HT1080 (cell line): Measurements from ENCODE around the gene GNPTAB. TPM values are rescaled to one million over a fixed set of nuclear protein-coding genes. Genes with fewer than 3 reads are reported as not detected.
A peak's percentile ranks its signal among the peaks of the same experiment; 100 is the strongest.

Experiments
- DNase-seq: peaks from one replicate; pipeline ENCODE4 v3.0.0-alpha.2; 2015; ENCODE audit warnings: low read depth
- small RNA-seq: library from RNA; depleted of rRNA; stranded (forward); fragments of <200 nt; gene quantifications from one replicate; pipeline ENCODE3, GENCODE V24; 2014
- total RNA-seq: library from RNA; depleted of rRNA; stranded (reverse); fragments of >200 nt; shearing (Covaris generic); gene quantifications from 2 replicates; pipeline ENCODE4 v1.2.3, GENCODE V29; 2014; rRNA removed

The GNPTAB gene
- total RNA-seq, 1 experiment from 2014 or later: 16.5 TPM

GRCh38 chr12:101697197-101697929 is 133.4 kb downstream of the GNPTAB start, which contains the start of gene CHPT1:
Gene CHPT1, plus strand, starts transcription at chr12:101697640. Its CDS starts 222 bp downstream, at chr12:101697862.
- peak; percentile 47 for DNase-seq

- DNase-seq: no peak
Measured at GRCh38 chr12:101696251-101697196, 134.2 kb downstream of the GNPTAB start.

- DNase-seq: peak; percentile 29
Measured at GRCh38 chr12:101695706-101696105, 135.1 kb downstream of the GNPTAB start.

Small RNA genes lying within 50 kb of the gene (small RNA-seq; reads per million reads assigned to genes)
- not detected for gene RNA5SP368
- gene RNA5SP369: not detected
- not detected for gene RNU6-101P
- gene RNU6-1183P: not detected
- gene RNU6-172P: not detected
- gene RNY1P16: not detected

Other genes starting within 250 kb of the GNPTAB start
- not detected in 2 replicates for gene MYBPC1, start 236.0 kb downstream of the GNPTAB start, total RNA-seq
- gene CHPT1, start 133.3 kb downstream of the GNPTAB start, total RNA-seq: 59.8 and 82.5 TPM in 2 replicates
- not detected in 2 replicates for gene SYCP3, start 91.5 kb downstream of the GNPTAB start, total RNA-seq
- 11.0 and 20.8 TPM in 2 replicates for gene DRAM1, start 46.6 kb upstream of the GNPTAB start, total RNA-seq
- gene WASHC3, start 231.0 kb upstream of the GNPTAB start, total RNA-seq: 55.2 and 58.4 TPM in 2 replicates